Aorta (tissue), 5 donors: ENCODE results near the gene NLRP5. TPM values are rescaled to one million over a fixed set of nuclear protein-coding genes. Genes with fewer than 3 reads are reported as not detected.
A peak's percentile ranks its signal among the peaks of the same experiment; 100 is the strongest.
"Not testable (repeated sequence)": the region's sequence is repeated elsewhere in the genome, so short reads cannot be mapped to it uniquely, and the experiment has no call there.

Experiments
- ATAC-seq: fragments of 200-7000 bp; cut with Tn5 transposase; one replicate; pipeline ENCODE4 v1.9.1; 2022; ENCODE audit warnings: moderate library complexity; ENCODE audit not compliant: low FRiP score
- DNase-seq, 2 donors: peaks; one replicate each; pipeline ENCODE4 v3.0.0-alpha.2; 2020
- H3K27ac ChIP-seq, 2 donors: one replicate each; pipeline ENCODE4 v1.5.1; 2013; ENCODE audit warnings: low read length in 2 of 2, mild to moderate bottlenecking in 2 of 2, moderate library complexity in 2 of 2, control low read depth in 1 of 2, inconsistent platforms in 1 of 2, low read depth in 1 of 2
- H3K27me3 ChIP-seq, 2 donors: one replicate each; pipeline ENCODE4 v1.6.1; 2013; ENCODE audit warnings: control low read depth in 1 of 2, low read length in 1 of 2, mild to moderate bottlenecking in 1 of 2, moderate library complexity in 1 of 2; ENCODE audit not compliant: insufficient read depth in 2 of 2, control insufficient read depth in 1 of 2
- H3K36me3 ChIP-seq, 2 donors: one replicate each; pipeline ENCODE4 v1.6.1; 2013; ENCODE audit warnings: control low read depth in 1 of 2, low read length in 1 of 2, mild to moderate bottlenecking in 1 of 2; ENCODE audit not compliant: insufficient read depth in 2 of 2, control insufficient read depth in 1 of 2
- H3K4me1 ChIP-seq, 2 donors: one replicate each; pipeline ENCODE4 v1.6.1; 2013; ENCODE audit warnings: low read length in 2 of 2, control low read depth in 1 of 2, mild to moderate bottlenecking in 1 of 2, moderate library complexity in 1 of 2; ENCODE audit not compliant: insufficient read depth in 2 of 2, control insufficient read depth in 1 of 2
- H3K4me3 ChIP-seq, 2 donors: one replicate each; pipeline ENCODE4 v1.5.1; 2013; ENCODE audit warnings: low read length in 2 of 2, control low read depth in 1 of 2, mild to moderate bottlenecking in 1 of 2
- H3K9me3 ChIP-seq: one replicate; pipeline ENCODE4 v1.6.1; 2013; ENCODE audit warnings: mild to moderate bottlenecking, low read length; ENCODE audit not compliant: control insufficient read depth
- WGBS, 2 donors: extraction: QIAGEN DNeasy Blood & Tissue Kit; methylation state at CpG; one replicate each; pipeline ENCODE4 v1.1.7; 2013; 5-methylcytosine and 5-hydroxymethylcytosine counted together
- intact Hi-C, 2 donors: fragments of 100-400 bp; cut with DNase I; formaldehyde crosslinking; loops; one replicate each; pipeline versions ENCODE4 v1.14.2 to v1.15.0; 2022
- long read RNA-seq, 2 donors: library from polyadenylated mRNA; unstranded; transcript quantifications; one replicate each; pipeline ENCODE4 v2.0.0, GENCODE V29; 2020 to 2021
- polyA plus RNA-seq, 2 donors: library from polyadenylated mRNA; stranded (reverse); fragments of 200-250 nt; gene quantifications; one replicate each; pipeline ENCODE4 v1.2.3, GENCODE V29; 2013
- total RNA-seq, 2 donors: library from RNA; stranded (reverse); fragmentation: NEBNext Ultra II Directional; extraction: Animal tissue kit (Norgen Biotek cat#: 25700); gene quantifications; one replicate each; pipeline ENCODE4 v1.2.1, GENCODE V29; 2021
- donor health status: healthy with polysubstance abuse.
- donor health status: Bipolar disorder and iron deficiency.
- donor health status: DM: no; HTN: no; CAD: no.
- donor health status: DM: no; HTN: no; CAD: no.
- donor health status: DM: yes; HTN: yes; CAD: no.

NLRP5 gene
- total RNA-seq (not detected), polyA plus RNA-seq (not detected)
- long read RNA-seq, donor 1: 0 reads
- long read RNA-seq, donor 2: 0 reads

DNA sequence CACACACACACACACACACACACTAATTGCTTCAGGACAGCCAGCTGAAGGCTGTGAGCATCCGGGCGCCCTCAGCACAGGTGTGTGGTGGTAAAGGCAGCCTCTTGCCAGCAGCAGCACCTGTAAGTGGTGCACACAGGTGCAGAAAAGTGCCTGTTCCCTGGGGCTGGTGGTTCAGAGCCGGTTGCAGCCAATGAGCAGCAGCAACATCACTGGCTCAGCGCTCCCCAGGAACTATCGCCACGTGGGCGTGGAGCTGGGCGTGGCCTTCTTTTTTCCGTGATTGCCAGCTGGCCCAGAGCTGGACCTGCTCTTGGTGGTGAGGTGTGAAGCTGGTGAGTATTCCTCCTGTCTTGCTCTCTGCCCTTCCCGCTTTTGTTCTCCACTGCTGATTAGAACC lies at the start of gene NLRP5:
NLRP5 (plus strand) TSS at position 289 of the 400 bp plus-strand sequence.
- WGBS, 2 donors: 36 to 43% methylated on average over 10 of the region's 10 CpGs
- intact Hi-C loops: no loop called here
- Histone ChIP-seq H3K4me1 (no peaks in the 10 kb centered on the region), H3K9me3 (peaks cover 2% of the 10 kb centered on the region), H3K4me3 (no peak within 1 kb of the TSS), H3K36me3 (no peaks in the 10 kb centered on the region), H3K27ac (no peak within 1 kb of the TSS), H3K27me3 (no peaks in the 10 kb centered on the region)
- ATAC-seq (no peak), DNase-seq (no peak)

DNA sequence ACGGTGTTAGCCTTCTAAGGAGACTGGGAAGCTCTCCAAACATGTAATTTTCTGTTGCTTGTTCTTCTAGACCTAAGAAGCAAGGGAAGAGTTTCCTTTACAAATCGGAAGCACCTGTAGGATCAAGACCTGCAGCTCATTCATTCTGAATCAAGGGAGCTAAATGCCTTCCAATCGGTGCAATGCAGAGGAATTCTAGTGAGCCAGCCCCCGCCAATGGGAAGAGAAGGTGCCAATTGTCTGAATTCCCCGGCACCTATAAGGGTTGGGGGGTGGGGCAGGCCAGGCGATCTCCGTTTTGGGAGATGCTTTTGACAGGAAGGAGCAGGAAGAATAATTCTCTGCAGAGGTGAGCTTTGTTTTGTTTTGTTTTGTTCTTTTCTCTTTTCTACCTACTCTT lies 47.4 kb upstream of the NLRP5 start:
- no peak overlapping the region for H3K27ac ChIP-seq
- H3K27me3 ChIP-seq: no peaks in the 10 kb centered on the region
- H3K36me3 ChIP-seq: no peaks in the 10 kb centered on the region
- H3K9me3 ChIP-seq: no peaks in the 10 kb centered on the region
- DNase-seq (no peak), ATAC-seq (no peak)
- H3K4me3 ChIP-seq: no peak overlapping the region
- intact Hi-C loops: no loop called here
- H3K4me1 ChIP-seq: no peaks in the 10 kb centered on the region
- 64% methylated on average over 7 of the region's 7 CpGs for WGBS, 2 donors

DNA sequence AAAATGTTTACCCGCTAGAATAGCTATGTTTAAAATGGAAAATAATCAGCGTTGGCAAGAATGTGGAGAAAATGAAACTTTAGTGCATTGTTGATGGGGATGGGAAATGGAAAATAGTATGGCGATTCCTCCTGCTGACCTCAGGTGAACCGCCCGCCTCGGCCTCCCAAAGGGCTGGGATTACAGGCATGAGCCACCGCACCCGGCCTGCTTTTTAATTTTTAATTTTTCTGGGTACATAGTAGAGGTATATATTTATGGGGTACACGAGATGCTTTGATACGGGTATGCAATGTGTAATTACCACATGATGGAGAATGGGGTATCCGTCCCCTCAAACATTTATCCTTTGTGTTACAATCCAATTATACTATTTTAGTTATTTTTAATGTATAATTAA lies 46.3 kb upstream of the NLRP5 start:
- intact Hi-C loops: no loop called here
- WGBS, 2 donors: 90 to 92% methylated on average over 11 of the region's 11 CpGs
- DNase-seq (no peak), ATAC-seq (no peak)
- no peaks in the 10 kb centered on the region for H3K9me3 ChIP-seq
- H3K4me3 ChIP-seq: no peak overlapping the region
- H3K4me1 ChIP-seq: no peaks in the 10 kb centered on the region
- H3K27me3 ChIP-seq: no peaks in the 10 kb centered on the region
- H3K27ac ChIP-seq: no peak overlapping the region
- no peaks in the 10 kb centered on the region for H3K36me3 ChIP-seq

DNA sequence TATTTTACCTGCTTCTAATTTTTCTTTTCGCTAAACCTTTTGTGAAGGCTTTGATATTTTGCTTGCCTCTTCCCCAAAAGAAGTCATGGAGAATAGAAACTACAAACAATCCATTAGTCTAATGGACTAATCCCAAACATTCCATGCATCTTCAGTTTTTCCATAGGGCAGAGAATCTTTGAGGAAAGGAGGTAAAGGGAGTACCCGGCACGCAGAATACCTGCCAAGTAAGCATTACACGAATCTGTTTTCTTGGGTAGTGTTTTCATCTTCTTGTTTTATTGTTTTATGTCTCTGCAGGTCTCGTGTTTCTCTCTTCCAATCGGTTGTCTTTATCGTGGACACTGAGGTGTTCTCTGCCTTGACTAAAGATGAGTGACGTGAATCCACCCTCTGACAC lies 39.0 kb upstream of the NLRP5 start, which contains the start of gene NLRP8:
NLRP8 (plus strand) TSS at position 301 of the 400 bp plus-strand sequence.
- intact Hi-C loops: no loop called here
- Histone ChIP-seq H3K36me3 (no peaks in the 10 kb centered on the region), H3K4me3 (no peak within 1 kb of the TSS), H3K27me3 (no peaks in the 10 kb centered on the region), H3K9me3 (peaks cover 6% of the 10 kb centered on the region), H3K4me1 (no peaks in the 10 kb centered on the region), H3K27ac (no peak within 1 kb of the TSS)
- DNase-seq (no peak), ATAC-seq (no peak)
- 78 to 83% methylated on average over 8 of the region's 8 CpGs for WGBS, 2 donors

DNA sequence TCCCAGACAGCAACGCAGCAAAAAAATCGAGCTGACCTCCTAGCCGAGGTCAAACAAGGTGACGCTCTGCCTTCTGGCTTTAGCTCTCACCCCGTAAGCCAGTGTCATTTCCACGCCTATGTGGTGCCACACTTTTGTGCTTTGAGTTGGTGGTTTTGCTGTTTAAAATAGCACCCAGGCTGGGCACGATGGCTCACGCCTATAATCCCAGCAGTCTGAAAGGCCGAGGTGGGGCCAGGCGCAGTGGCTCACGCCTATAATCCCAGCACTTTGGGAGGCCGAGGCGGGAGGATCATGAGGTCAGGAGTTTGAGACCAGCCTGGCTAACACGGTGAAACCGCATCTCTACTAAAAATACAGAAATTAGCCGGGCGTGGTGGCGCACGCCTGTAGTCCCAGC lies 36.0 kb upstream of the NLRP5 start:
- peak in 1 of 2 donors; percentile 23 for DNase-seq
- H3K27me3 ChIP-seq, H3K4me3 ChIP-seq, intact Hi-C loops, H3K4me1 ChIP-seq, H3K9me3 ChIP-seq, ATAC-seq, H3K36me3 ChIP-seq, H3K27ac ChIP-seq: not testable (repeated sequence)
- 88 to 90% methylated on average over 19 of the region's 19 CpGs for WGBS, 2 donors

DNA sequence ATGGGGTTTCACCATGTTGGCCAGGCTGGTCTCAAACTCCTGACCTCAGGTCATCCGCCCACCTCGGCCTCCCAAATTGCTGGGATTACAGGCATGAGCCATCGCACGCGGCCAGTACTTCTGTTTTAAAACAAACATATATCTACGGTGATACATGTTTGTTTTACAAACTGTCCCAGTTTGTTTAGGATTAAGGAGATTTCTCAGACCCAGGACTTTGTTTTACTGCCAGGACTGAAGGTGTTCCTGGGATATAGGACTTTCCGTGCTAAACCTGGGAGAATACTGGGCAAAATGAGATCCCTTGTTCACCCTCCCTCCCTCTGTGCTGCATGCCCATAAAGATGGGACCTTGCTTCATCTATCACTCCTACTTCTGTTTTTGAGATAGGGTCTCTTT lies 30.1 kb upstream of the NLRP5 start:
- H3K4me1 ChIP-seq: no peaks in the 10 kb centered on the region
- H3K27ac ChIP-seq: no peak overlapping the region
- no peak overlapping the region for H3K4me3 ChIP-seq
- no peaks in the 10 kb centered on the region for H3K9me3 ChIP-seq
- intact Hi-C loops: no loop called here
- H3K27me3 ChIP-seq: no peaks in the 10 kb centered on the region
- no peak for DNase-seq
- WGBS, 2 donors: 85 to 88% methylated on average over 7 of the region's 7 CpGs
- H3K36me3 ChIP-seq: no peaks in the 10 kb centered on the region
- no peak for ATAC-seq

DNA sequence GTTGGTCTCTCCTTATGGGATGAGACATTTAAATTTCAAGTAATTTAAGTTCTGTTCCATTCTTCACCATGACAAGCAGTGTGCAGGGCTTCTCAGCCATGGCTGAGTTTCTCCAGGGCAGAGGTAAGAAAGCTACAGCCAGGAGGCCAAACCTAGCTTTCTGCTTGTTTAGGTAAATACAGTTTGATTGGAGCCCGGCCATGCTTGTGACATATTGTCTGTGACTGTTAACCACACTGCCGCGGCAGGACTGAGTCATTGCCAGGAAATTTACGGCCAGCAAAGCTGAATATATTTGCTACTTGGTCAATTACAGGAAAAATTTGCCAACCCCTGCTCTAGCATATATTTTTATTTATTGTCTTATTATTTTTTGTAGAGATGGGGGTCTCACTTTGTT lies 28.2 kb upstream of the NLRP5 start:
- intact Hi-C loops: no loop called here
- H3K4me1 ChIP-seq: no peaks in the 10 kb centered on the region
- no peaks in the 10 kb centered on the region for H3K27me3 ChIP-seq
- DNase-seq: no peak
- H3K9me3 ChIP-seq: no peaks in the 10 kb centered on the region
- WGBS, 2 donors: 73 to 76% methylated on average over 4 of the region's 4 CpGs
- no peak for ATAC-seq
- no peak overlapping the region for H3K27ac ChIP-seq
- no peak overlapping the region for H3K4me3 ChIP-seq
- H3K36me3 ChIP-seq: no peaks in the 10 kb centered on the region

DNA sequence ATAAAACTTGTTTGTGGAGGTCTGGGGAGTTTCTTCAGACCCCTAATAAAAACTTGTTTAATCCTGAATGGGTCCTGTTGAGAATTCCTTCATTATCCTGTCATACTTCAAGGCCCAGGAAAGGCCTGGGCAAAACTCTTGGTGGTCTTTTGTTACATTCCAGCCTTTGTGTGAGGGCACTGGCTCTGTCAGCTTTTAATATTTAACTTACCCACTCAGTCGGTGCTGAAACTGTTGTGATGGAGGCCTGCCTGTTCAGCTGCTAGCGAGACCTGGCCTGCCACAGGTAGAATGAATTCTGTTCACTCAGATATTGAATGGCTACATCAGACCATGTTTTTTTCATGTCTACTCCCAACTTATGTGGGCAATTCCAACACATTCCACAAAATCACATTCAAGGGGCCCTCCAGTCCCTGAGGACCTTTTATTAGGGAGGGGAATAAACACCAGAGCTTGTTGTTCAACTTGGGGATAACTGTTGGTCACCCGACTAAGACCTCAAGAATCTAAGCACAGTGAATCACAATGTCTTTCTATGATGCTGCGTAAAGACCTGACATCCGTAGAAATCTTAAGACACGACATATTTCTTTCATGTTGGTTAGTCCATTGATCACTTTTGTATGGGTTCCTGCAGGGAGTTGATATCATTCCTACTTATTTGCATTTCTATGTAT lies 26.4 kb upstream of the NLRP5 start:
- H3K27me3 ChIP-seq: no peaks in the 10 kb centered on the region
- H3K27ac ChIP-seq: no peak overlapping the region
- WGBS, 2 donors: 82 to 85% methylated on average over 6 of the region's 6 CpGs
- intact Hi-C loops: no loop called here
- no peaks in the 10 kb centered on the region for H3K4me1 ChIP-seq
- no peak for ATAC-seq
- no peaks in the 10 kb centered on the region for H3K9me3 ChIP-seq
- no peak overlapping the region for H3K4me3 ChIP-seq
- no peaks in the 10 kb centered on the region for H3K36me3 ChIP-seq
- no peak for DNase-seq

DNA sequence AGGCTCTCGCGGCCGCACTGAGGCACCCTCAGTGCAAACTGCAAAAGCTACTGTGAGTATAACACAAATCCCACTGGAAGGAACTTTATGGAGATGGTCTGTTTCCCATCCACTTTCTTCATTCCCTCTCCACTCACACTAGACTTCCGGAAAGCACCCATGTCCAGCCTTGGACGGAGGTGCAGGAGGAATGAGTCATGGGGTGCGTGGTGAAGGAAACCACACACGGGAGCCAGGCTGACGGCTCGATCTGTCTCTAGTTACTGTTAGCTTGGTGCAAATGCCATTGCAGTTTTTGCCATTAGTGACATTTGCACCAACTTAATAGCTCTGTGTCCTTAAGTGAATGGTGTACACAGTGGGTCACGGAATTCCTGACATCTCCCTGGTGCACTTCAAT lies 24.4 kb upstream of the NLRP5 start:
- no peaks in the 10 kb centered on the region for H3K27me3 ChIP-seq
- H3K27ac ChIP-seq: no peak overlapping the region
- H3K9me3 ChIP-seq: no peaks in the 10 kb centered on the region
- no peak for DNase-seq
- no peaks in the 10 kb centered on the region for H3K4me1 ChIP-seq
- no peaks in the 10 kb centered on the region for H3K36me3 ChIP-seq
- no peak for ATAC-seq
- intact Hi-C loops: no loop called here
- no peak overlapping the region for H3K4me3 ChIP-seq
- WGBS, 2 donors: 92 to 93% methylated on average over 10 of the region's 10 CpGs
